ENCODE results near the gene EDDM3A.
A peak's percentile ranks its signal among the peaks of the same experiment; 100 is the strongest.

Gene EDDM3A

DNA sequence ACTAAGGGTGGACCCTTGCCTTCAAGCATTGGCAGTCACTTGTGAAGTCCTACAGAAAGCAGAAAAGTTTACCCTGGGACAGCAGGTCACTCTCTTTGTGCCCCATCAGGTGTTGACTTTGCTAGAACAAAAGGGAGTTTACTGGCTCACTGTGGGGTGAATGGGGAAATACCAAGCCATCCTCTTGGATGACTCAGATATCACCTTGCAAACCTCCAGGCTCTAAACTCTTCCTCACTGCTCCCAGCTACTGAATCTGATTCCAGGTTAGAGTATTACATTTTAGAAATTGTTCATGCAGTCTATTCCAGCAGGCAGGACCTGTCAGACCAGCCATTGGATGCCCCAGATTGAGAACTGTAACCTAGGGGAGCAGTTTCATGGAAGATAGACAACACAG, 15.3 kb downstream of the EDDM3A start:
- Histone ChIP-seq H3K4me3 (ENCODE audit: low read depth, low read length) (no peak overlapping the region), H3K4me1 (ENCODE audit: control insufficient read depth, insufficient read depth, low read length) (no peaks in the 10 kb centered on the region), H3K36me3 (ENCODE audit: control insufficient read depth in 2 of 2, insufficient read depth in 1 of 2, low read length in 2 of 2) (no peaks in the 10 kb centered on the region), H3K9me3 (ENCODE audit: control insufficient read depth, insufficient read depth, low read depth, low read length) (no peaks in the 10 kb centered on the region), H3K27ac (ENCODE audit: extremely low read depth, low read depth, low read length) (no peak overlapping the region)
- TF ChIP-seq, protein P1, sequence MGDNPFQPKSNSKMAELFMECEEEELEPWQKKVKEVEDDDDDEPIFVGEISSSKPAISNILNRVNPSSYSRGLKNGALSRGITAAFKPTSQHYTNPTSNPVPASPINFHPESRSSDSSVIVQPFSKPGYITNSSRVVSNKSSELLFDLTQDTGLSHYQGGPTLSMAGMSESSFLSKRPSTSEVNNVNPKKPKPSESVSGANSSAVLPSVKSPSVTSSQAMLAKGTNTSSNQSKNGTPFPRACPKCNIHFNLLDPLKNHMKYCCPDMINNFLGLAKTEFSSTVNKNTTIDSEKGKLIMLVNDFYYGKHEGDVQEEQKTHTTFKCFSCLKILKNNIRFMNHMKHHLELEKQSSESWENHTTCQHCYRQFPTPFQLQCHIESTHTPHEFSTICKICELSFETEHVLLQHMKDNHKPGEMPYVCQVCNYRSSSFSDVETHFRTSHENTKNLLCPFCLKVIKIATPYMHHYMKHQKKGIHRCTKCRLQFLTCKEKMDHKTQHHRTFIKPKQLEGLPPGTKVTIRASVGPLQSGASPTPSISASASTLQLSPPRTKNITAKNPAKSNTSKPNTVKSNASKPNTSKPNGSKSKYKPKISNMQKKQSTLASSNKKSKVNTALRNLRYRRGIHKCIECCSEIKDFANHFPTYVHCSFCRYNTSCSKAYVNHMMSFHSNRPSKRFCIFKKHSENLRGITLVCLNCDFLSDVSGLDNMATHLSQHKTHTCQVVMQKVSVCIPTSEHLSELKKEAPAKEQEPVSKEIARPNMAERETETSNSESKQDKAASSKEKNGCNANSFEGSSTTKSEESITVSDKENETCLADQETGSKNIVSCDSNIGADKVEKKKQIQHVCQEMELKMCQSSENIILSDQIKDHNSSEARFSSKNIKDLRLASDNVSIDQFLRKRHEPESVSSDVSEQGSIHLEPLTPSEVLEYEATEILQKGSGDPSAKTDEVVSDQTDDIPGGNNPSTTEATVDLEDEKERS (tag by site-specific recombination; IDR thresholded peaks at IDR 0.05), result no peak
- TF ChIP-seq ZEB2 (tag by site-specific recombination; IDR thresholded peaks at IDR 0.05) (no peak), GLIS1 (tag by site-specific recombination; IDR thresholded peaks at IDR 0.05) (peak; percentile 41), MYNN (tag by site-specific recombination; IDR thresholded peaks at IDR 0.05; ENCODE audit: borderline replicate concordance) (no peak)
- ChIA-PET POLR2A (no interaction called here), CTCF (interaction anchor here (1.2 to 1.4 kb wide), 2 partner anchors 10 to 96 kb away, joined by 3 to 4 read pairs; no protein-coding TSS in a partner anchor)

DNA sequence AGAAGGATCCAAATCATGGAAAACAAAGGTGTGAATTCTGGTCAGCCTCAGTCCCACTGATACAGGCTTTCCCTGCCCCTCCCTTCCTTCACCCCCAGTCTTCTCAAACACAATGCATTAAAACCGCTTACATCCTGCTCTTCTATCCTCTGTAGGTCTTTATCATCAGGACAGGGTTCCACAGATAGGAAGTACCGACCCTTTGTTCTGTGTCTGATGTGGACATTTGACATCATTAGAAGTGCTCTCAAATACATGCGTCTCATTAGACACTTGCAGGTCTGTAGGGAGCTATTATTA, 22.9 kb downstream of the EDDM3A start:
- CTCF ChIA-PET, result no interaction called here
- no peak overlapping the region for H3K27ac ChIP-seq (ENCODE audit: extremely low read depth, low read depth, low read length)
- no peak for TF ChIP-seq ZNF621 (tag by site-specific recombination; IDR thresholded peaks at IDR 0.05)
- no peak for TF ChIP-seq YY1 (tag by site-specific recombination; IDR thresholded peaks at IDR 0.05)
- TF ChIP-seq ZNF37A (tag by site-specific recombination; IDR thresholded peaks at IDR 0.05), result no peak
- TF ChIP-seq ZNF514 (tag by site-specific recombination; IDR thresholded peaks at IDR 0.05), result no peak
- no peak for TF ChIP-seq ZNF23 (tag by site-specific recombination; IDR thresholded peaks at IDR 0.05; ENCODE audit: borderline replicate concordance)
- no peak for TF ChIP-seq ZNF169 (tag by site-specific recombination; IDR thresholded peaks at IDR 0.05)
- TF ChIP-seq EGR2 (tag by site-specific recombination; IDR thresholded peaks at IDR 0.05; ENCODE audit: low read depth), result no peak
- no peak for TF ChIP-seq ZNF777 (tag by site-specific recombination; IDR thresholded peaks at IDR 0.05; ENCODE audit: borderline replicate concordance)
- no peak for TF ChIP-seq ZNF626 (tag by site-specific recombination; IDR thresholded peaks at IDR 0.05)
- no peak for TF ChIP-seq ZNF660 (tag by site-specific recombination; IDR thresholded peaks at IDR 0.05)
- TF ChIP-seq ZNF335 (tag by site-specific recombination; conservative IDR thresholded peaks at IDR 0.05), result no peak
- TF ChIP-seq KLF9 (tag by site-specific recombination; IDR thresholded peaks at IDR 0.05; ENCODE audit: low read depth), result no peak
- no peak for TF ChIP-seq ZNF792 (tag by site-specific recombination; IDR thresholded peaks at IDR 0.05)

DNA sequence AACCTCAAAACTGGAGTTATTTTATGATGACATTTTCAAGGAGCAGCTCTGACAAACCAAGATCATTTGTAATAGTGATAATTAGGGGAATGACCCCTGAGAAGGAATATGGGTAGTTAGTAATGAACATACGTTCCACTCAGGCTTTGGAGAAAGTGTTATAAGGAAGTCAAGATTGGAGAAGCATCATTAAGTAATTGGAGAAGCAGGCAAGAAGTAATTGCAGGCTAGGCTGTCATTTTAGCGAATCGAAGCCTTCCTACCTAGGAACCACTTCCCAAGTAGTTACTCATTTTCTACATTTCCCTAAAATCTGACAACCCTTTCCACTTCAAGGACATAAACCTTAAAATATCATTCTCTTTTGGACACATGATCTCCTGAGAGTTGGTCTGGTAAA, 23.7 kb downstream of the EDDM3A start:
- CTCF ChIA-PET, result no interaction called here
- POLR2A ChIA-PET, result no interaction called here
- Histone ChIP-seq H3K36me3 (ENCODE audit: control insufficient read depth in 2 of 2, insufficient read depth in 1 of 2, low read length in 2 of 2) (no peaks in the 10 kb centered on the region), H3K4me3 (ENCODE audit: low read depth, low read length) (no peak overlapping the region), H3K27ac (ENCODE audit: extremely low read depth, low read depth, low read length) (no peak overlapping the region), H3K4me1 (ENCODE audit: control insufficient read depth, insufficient read depth, low read length) (no peaks in the 10 kb centered on the region), H3K9me3 (ENCODE audit: control insufficient read depth, insufficient read depth, low read depth, low read length) (no peaks in the 10 kb centered on the region)
- TF ChIP-seq ZNF302 (tag by site-specific recombination; IDR thresholded peaks at IDR 0.05; ENCODE audit: low read depth), result no peak
- no peak for TF ChIP-seq ZNF514 (tag by site-specific recombination; IDR thresholded peaks at IDR 0.05)
- TF ChIP-seq ZNF335 (tag by site-specific recombination; conservative IDR thresholded peaks at IDR 0.05), result no peak

More for the DNA sequence above, 22.9 kb downstream of the EDDM3A start:
- POLR2A ChIA-PET, result no interaction called here
- Histone ChIP-seq H3K4me1 (ENCODE audit: control insufficient read depth, insufficient read depth, low read length) (no peaks in the 10 kb centered on the region), H3K4me3 (ENCODE audit: low read depth, low read length) (no peak overlapping the region), H3K36me3 (ENCODE audit: control insufficient read depth in 2 of 2, insufficient read depth in 1 of 2, low read length in 2 of 2) (no peaks in the 10 kb centered on the region), H3K9me3 (ENCODE audit: control insufficient read depth, insufficient read depth, low read depth, low read length) (no peaks in the 10 kb centered on the region)

DNA sequence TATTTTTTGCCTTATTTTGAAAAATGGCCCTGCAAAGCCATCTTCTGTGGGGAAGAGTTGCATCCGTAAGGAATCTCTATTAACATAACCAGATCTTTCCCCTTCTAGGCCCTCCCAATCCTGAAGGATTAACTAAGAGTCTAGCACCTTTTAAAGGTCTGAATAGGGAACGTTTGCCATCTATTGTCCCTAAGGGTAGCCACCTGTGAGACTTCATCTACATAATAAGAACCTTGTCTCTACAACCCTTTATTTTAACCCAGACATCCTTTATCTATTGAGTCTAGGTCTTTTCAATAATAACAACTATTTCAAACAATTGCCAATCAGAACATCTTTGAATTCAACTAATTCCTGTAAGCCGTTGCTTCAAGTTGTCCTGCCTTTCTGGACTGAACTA, 27.0 kb downstream of the EDDM3A start:
- Histone ChIP-seq H3K9me3 (ENCODE audit: control insufficient read depth, insufficient read depth, low read depth, low read length) (no peaks in the 10 kb centered on the region), H3K4me1 (ENCODE audit: control insufficient read depth, insufficient read depth, low read length) (no peaks in the 10 kb centered on the region), H3K36me3 (ENCODE audit: control insufficient read depth in 2 of 2, insufficient read depth in 1 of 2, low read length in 2 of 2) (no peaks in the 10 kb centered on the region), H3K27ac (ENCODE audit: extremely low read depth, low read depth, low read length) (no peak overlapping the region), H3K4me3 (ENCODE audit: low read depth, low read length) (no peak overlapping the region)
- POLR2A ChIA-PET, result no interaction called here
- CTCF ChIA-PET, result no interaction called here
- TF ChIP-seq, protein P2, sequence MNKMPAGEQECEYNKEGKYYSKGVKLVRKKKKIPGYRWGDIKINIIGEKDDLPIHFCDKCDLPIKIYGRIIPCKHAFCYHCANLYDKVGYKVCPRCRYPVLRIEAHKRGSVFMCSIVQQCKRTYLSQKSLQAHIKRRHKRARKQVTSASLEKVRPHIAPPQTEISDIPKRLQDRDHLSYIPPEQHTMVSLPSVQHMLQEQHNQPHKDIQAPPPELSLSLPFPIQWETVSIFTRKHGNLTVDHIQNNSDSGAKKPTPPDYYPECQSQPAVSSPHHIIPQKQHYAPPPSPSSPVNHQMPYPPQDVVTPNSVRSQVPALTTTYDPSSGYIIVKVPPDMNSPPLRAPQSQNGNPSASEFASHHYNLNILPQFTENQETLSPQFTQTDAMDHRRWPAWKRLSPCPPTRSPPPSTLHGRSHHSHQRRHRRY (tag by site-specific recombination; IDR thresholded peaks at IDR 0.05), result no peak
- TF ChIP-seq ZNF660 (tag by site-specific recombination; IDR thresholded peaks at IDR 0.05) (no peak), ZNF341 (tag by site-specific recombination; IDR thresholded peaks at IDR 0.05; ENCODE audit: low read depth) (no peak), ZBTB21 (tag by site-specific recombination; IDR thresholded peaks at IDR 0.05) (no peak), BCL11A (tag by site-specific recombination; IDR thresholded peaks at IDR 0.05; ENCODE audit: low read depth) (no peak), ZNF394 (tag by site-specific recombination; IDR thresholded peaks at IDR 0.05; ENCODE audit: borderline replicate concordance) (no peak), SCRT1 (tag by site-specific recombination; IDR thresholded peaks at IDR 0.05; ENCODE audit: borderline replicate concordance) (no peak), ZNF223 (tag by site-specific recombination; IDR thresholded peaks at IDR 0.05) (no peak)
- TF ChIP-seq, protein P3, sequence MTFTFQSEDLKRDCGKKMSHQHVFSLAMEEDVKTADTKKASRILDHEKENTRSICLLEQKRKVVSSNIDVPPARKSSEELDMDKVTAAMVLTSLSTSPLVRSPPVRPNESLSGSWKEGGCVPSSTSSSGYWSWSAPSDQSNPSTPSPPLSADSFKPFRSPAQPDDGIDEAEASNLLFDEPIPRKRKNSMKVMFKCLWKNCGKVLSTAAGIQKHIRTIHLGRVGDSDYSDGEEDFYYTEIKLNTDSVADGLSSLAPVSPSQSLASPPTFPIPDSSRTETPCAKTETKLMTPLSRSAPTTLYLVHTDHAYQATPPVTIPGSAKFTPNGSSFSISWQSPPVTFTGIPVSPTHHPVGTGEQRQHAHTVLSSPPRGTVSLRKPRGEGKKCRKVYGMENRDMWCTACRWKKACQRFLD (tag by site-specific recombination; IDR thresholded peaks at IDR 0.05), result no peak

Data from HEK293 (cell line).